H9 (cell line): ENCODE data around the gene CDH4. TPM values are rescaled to one million over a fixed set of nuclear protein-coding genes. Genes with fewer than 3 reads are reported as not detected.

Experiments
- DNase-seq: peaks from one replicate; pipeline ENCODE4 v3.0.0-alpha.2; 2017
- H2AFZ ChIP-seq: one replicate; pipeline ENCODE4 v1.6.1; 2013; ENCODE audit warnings: mild to moderate bottlenecking, low read length, control low read depth, moderate library complexity
- H2AK5ac ChIP-seq: 2 replicates; pipeline ENCODE4 v1.6.1; 2013; ENCODE audit warnings: low read length, control low read depth, mixed read lengths; ENCODE audit not compliant: insufficient read length
- H2BK120ac ChIP-seq: one replicate; pipeline ENCODE4 v1.6.1; 2013; ENCODE audit warnings: low read depth, mild to moderate bottlenecking, low read length, control low read depth, inconsistent platforms; ENCODE audit not compliant: poor library complexity, severe bottlenecking
- H2BK12ac ChIP-seq: 2 replicates; pipeline ENCODE4 v1.6.1; 2013; ENCODE audit warnings: low read length, control low read depth, mixed read lengths, low read depth; ENCODE audit not compliant: insufficient read length
- H2BK15ac ChIP-seq: 2 replicates; pipeline ENCODE4 v1.6.1; 2013; ENCODE audit warnings: low read depth, low read length, control low read depth
- H2BK20ac ChIP-seq: one replicate; pipeline ENCODE4 v1.6.1; 2013; ENCODE audit warnings: low read depth, mild to moderate bottlenecking, low read length, control low read depth, inconsistent platforms; ENCODE audit not compliant: poor library complexity, severe bottlenecking
- H2BK5ac ChIP-seq: 2 replicates; pipeline ENCODE4 v1.6.1; 2013; ENCODE audit warnings: low read length, control low read depth, mixed read lengths; ENCODE audit not compliant: insufficient read length
- H3K14ac ChIP-seq: 2 replicates; pipeline ENCODE4 v1.6.1; 2013; ENCODE audit warnings: low read length, control low read depth; ENCODE audit not compliant: insufficient read depth
- H3K18ac ChIP-seq: 2 replicates; pipeline ENCODE4 v1.6.1; 2013; ENCODE audit warnings: low read depth, mild to moderate bottlenecking, mixed read lengths, low read length, control low read depth; ENCODE audit not compliant: insufficient read length
- H3K23ac ChIP-seq: 2 replicates; pipeline ENCODE4 v1.6.1; 2013; ENCODE audit warnings: low read length, control low read depth, mixed read lengths, low read depth; ENCODE audit not compliant: insufficient read length
- H3K23me2 ChIP-seq: 2 replicates; pipeline ENCODE4 v1.6.1; 2013; ENCODE audit warnings: low read depth, mild to moderate bottlenecking, mixed read lengths, low read length, control low read depth; ENCODE audit not compliant: insufficient read length, poor library complexity, severe bottlenecking
- H3K27ac ChIP-seq: 2 replicates; pipeline ENCODE4 v1.5.1; 2013; ENCODE audit warnings: low read length, control low read depth, mixed read lengths, low read depth; ENCODE audit not compliant: insufficient read length
- H3K27me3 ChIP-seq: 2 replicates; pipeline ENCODE4 v1.6.1; 2013; ENCODE audit warnings: low read length, control low read depth, inconsistent platforms; ENCODE audit not compliant: insufficient read depth
- H3K4ac ChIP-seq: 2 replicates; pipeline ENCODE4 v1.6.1; 2013; ENCODE audit warnings: low read depth, mild to moderate bottlenecking, control low read depth, inconsistent platforms, low read length, moderate library complexity
- H3K4me1 ChIP-seq: 2 replicates; pipeline ENCODE4 v1.6.1; 2013; ENCODE audit warnings: low read length, control low read depth, inconsistent platforms; ENCODE audit not compliant: insufficient read depth
- H3K4me2 ChIP-seq: 2 replicates; pipeline ENCODE4 v1.6.1; 2013; ENCODE audit warnings: low read length, control low read depth, mixed read lengths; ENCODE audit not compliant: insufficient read length, insufficient read depth
- H3K56ac ChIP-seq: 2 replicates; pipeline ENCODE4 v1.6.1; 2013; ENCODE audit warnings: low read depth, mild to moderate bottlenecking, mixed read lengths, low read length, control low read depth; ENCODE audit not compliant: insufficient read length
- H3K79me1 ChIP-seq: 2 replicates; pipeline ENCODE4 v1.6.1; 2013; ENCODE audit warnings: low read depth, mild to moderate bottlenecking, moderate library complexity, low read length, control low read depth, inconsistent platforms; ENCODE audit not compliant: insufficient read depth, poor library complexity, severe bottlenecking
- H3K79me2 ChIP-seq: 2 replicates; pipeline ENCODE4 v1.6.1; 2013; ENCODE audit warnings: low read length, control low read depth, inconsistent platforms; ENCODE audit not compliant: insufficient read depth
- H3K9ac ChIP-seq: 2 replicates; pipeline ENCODE4 v1.6.1; 2013; ENCODE audit warnings: low read length, control low read depth, mixed read lengths; ENCODE audit not compliant: insufficient read length; ENCODE audit errors: extremely low read depth
- H3K9me3 ChIP-seq: one replicate; pipeline ENCODE4 v1.6.1; 2013; ENCODE audit warnings: low read depth, low read length, inconsistent platforms; ENCODE audit not compliant: control insufficient read depth
- H3T11ph ChIP-seq: one replicate; pipeline ENCODE4 v1.6.1; 2013; ENCODE audit warnings: mild to moderate bottlenecking, low read length, control low read depth, inconsistent platforms
- H4K20me1 ChIP-seq: one replicate; pipeline ENCODE4 v1.6.1; 2013; ENCODE audit not compliant: control insufficient read depth, insufficient read length, insufficient read depth
- H4K5ac ChIP-seq: 2 replicates; pipeline ENCODE4 v1.6.1; 2013; ENCODE audit warnings: low read depth, mild to moderate bottlenecking, mixed read lengths, low read length, control low read depth; ENCODE audit not compliant: insufficient read length
- H4K8ac ChIP-seq: replicated peaks from 2 replicates; pipeline ENCODE4 v1.6.1; 2013; ENCODE audit warnings: low read length, control low read depth, mixed read lengths, low read depth; ENCODE audit not compliant: insufficient read length
- H4K91ac ChIP-seq: 2 replicates; pipeline ENCODE4 v1.6.1; 2013; ENCODE audit warnings: low read depth, mild to moderate bottlenecking, moderate library complexity, mixed read lengths, low read length, control low read depth; ENCODE audit not compliant: insufficient read length
- H3K27ac Mint-ChIP-seq, 3 experiments: 2 replicates in 2 of 3; 3 replicates in 1 of 3; pipeline ENCODE4 v1.8.0; 2020 to 2021; ENCODE audit warnings: mixed read lengths in 3 of 3, mild to moderate bottlenecking in 1 of 3, moderate library complexity in 1 of 3
- H3K27me3 Mint-ChIP-seq: 2 replicates; pipeline ENCODE4 v1.8.0; 2021; ENCODE audit warnings: low read depth, mild to moderate bottlenecking, moderate library complexity, mixed read lengths
- H3K36me3 Mint-ChIP-seq, 3 experiments: 2 replicates in 2 of 3; 3 replicates in 1 of 3; pipeline ENCODE4 v1.8.0; 2020 to 2021; ENCODE audit warnings: low read depth in 3 of 3, mixed read lengths in 3 of 3; ENCODE audit not compliant: insufficient read depth in 1 of 3
- H3K4me1 Mint-ChIP-seq, 2 experiments: 2 replicates each; pipeline ENCODE4 v1.8.0; 2020; ENCODE audit warnings: mixed read lengths in 2 of 2
- H3K4me3 Mint-ChIP-seq, 2 experiments: 2 replicates in 1 of 2; 3 replicates in 1 of 2; pipeline ENCODE4 v1.8.0; 2020 to 2021; ENCODE audit warnings: mild to moderate bottlenecking in 2 of 2, mixed read lengths in 2 of 2, moderate library complexity in 1 of 2
- H3K9me3 Mint-ChIP-seq, 2 experiments: 2 replicates in 1 of 2; 3 replicates in 1 of 2; pipeline ENCODE4 v1.8.0; 2020; ENCODE audit warnings: mild to moderate bottlenecking in 2 of 2, mixed read lengths in 2 of 2, moderate library complexity in 1 of 2
- WGBS: extraction: QIAGEN DNeasy Blood & Tissue Kit; methylation state at CpG from one replicate; pipeline ENCODE4 v1.1.7; 2013; ENCODE audit warnings: missing lambda C conversion rate, low lambda C conversion rate, mixed read lengths; ENCODE audit not compliant: insufficient read length; ENCODE audit errors: extremely low coverage; 5-methylcytosine and 5-hydroxymethylcytosine counted together
- total RNA-seq: library from RNA; stranded (reverse); gene quantifications from 2 replicates; pipeline ENCODE4 v1.2.1, GENCODE V29; 2021
- TF ChIP-seq, protein P1 (sequence below): fragments of 200-600 bp; sonication (generic); conservative IDR thresholded peaks from 3 replicates; pipeline ENCODE4 v1.8.0; 2021; ENCODE audit warnings: antibody characterized with exemption, mild to moderate bottlenecking

Gene CDH4
- total RNA-seq, 1 experiment from 2014 or later = 3.0 TPM

- Mint-ChIP-seq H3K27me3 (no peaks in the 10 kb centered on the region; the same call in 1 of the 2 replicates), H3K36me3 (peaks cover 17 to 23% (median 18%) of the 10 kb centered on the region in 3 experiments; a peak in 6 of 7 replicates)
These were observed 716.9 kb downstream of the CDH4 start for GRCh38 chr20:61968932-61969331.

More at GRCh38 chr20:61968932-61969331, 716.9 kb downstream of the CDH4 start:
- Mint-ChIP-seq H3K4me1 (peaks cover 0 to 16% of the 10 kb centered on the region in 2 experiments; a peak in 2 of 4 replicates), H3K4me3 (no peak overlapping the region), H3K9me3 (no peaks in the 10 kb centered on the region), H3K27ac (no peak overlapping the region; a peak in 1 of 7 replicates)
- Histone ChIP-seq H3K4me1 (no peaks in the 10 kb centered on the region), H3K4me2 (no peak overlapping the region), H3K27me3 (peaks cover 2% of the 10 kb centered on the region; the same call in 1 of the 2 replicates), H3K18ac (no peak overlapping the region), H3K9me3 (no peaks in the 10 kb centered on the region), H3K23me2 (no peaks in the 10 kb centered on the region), H3K79me2 (no peaks in the 10 kb centered on the region), H2BK120ac (no peak overlapping the region), H2BK5ac (no peak overlapping the region), H4K20me1 (no peaks in the 10 kb centered on the region), H3K27ac (no peak overlapping the region), H2BK15ac (no peak overlapping the region), H3K9ac (no peak overlapping the region), H2AK5ac (no peak overlapping the region), H3K23ac (no peak overlapping the region), H4K91ac (no peak overlapping the region), H4K8ac (no peak overlapping the region), H2AFZ (no peak overlapping the region), H3T11ph (no peak overlapping the region), H3K56ac (no peak overlapping the region), H3K4ac (no peak overlapping the region), H3K79me1 (no peaks in the 10 kb centered on the region), H2BK12ac (no peak overlapping the region), H2BK20ac (no peak overlapping the region), H4K5ac (no peak overlapping the region), H3K14ac (no peak overlapping the region)
- no CpG with 5 or more reads among the region's 11 CpGs for WGBS
- no peak for DNase-seq
- TF ChIP-seq, protein P1, sequence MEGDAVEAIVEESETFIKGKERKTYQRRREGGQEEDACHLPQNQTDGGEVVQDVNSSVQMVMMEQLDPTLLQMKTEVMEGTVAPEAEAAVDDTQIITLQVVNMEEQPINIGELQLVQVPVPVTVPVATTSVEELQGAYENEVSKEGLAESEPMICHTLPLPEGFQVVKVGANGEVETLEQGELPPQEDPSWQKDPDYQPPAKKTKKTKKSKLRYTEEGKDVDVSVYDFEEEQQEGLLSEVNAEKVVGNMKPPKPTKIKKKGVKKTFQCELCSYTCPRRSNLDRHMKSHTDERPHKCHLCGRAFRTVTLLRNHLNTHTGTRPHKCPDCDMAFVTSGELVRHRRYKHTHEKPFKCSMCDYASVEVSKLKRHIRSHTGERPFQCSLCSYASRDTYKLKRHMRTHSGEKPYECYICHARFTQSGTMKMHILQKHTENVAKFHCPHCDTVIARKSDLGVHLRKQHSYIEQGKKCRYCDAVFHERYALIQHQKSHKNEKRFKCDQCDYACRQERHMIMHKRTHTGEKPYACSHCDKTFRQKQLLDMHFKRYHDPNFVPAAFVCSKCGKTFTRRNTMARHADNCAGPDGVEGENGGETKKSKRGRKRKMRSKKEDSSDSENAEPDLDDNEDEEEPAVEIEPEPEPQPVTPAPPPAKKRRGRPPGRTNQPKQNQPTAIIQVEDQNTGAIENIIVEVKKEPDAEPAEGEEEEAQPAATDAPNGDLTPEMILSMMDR = no peak
